Muscle of back (tissue), 11 donors: ENCODE results near the gene TPPP2. TPM values are rescaled to one million over a fixed set of nuclear protein-coding genes. Genes with fewer than 3 reads are reported as not detected.
"Not testable (repeated sequence)": the region's sequence is repeated elsewhere in the genome, so short reads cannot be mapped to it uniquely, and the experiment has no call there.

Experiments
- DNase-seq, 3 donors: peaks; one replicate each; pipeline versions ENCODE4 v3.0.0 to v3.0.0-alpha.2; 2013
- polyA plus RNA-seq, 10 donors: library from polyadenylated mRNA; unstranded; fragments of 120-200 nt; gene quantifications; one replicate each; pipeline ENCODE4 v1.2.1, GENCODE V29; 2013; ENCODE audit not compliant: insufficient read length in 10 of 10

The TPPP2 gene
- polyA plus RNA-seq, 10 donors, result 0.17 to 0.98 (median 0.58) TPM; not detected in 1

- DNase-seq, result no peak
Observed at GRCh38 chr14:21037156-21037555, 7.1 kb downstream of the TPPP2 start.

DNA sequence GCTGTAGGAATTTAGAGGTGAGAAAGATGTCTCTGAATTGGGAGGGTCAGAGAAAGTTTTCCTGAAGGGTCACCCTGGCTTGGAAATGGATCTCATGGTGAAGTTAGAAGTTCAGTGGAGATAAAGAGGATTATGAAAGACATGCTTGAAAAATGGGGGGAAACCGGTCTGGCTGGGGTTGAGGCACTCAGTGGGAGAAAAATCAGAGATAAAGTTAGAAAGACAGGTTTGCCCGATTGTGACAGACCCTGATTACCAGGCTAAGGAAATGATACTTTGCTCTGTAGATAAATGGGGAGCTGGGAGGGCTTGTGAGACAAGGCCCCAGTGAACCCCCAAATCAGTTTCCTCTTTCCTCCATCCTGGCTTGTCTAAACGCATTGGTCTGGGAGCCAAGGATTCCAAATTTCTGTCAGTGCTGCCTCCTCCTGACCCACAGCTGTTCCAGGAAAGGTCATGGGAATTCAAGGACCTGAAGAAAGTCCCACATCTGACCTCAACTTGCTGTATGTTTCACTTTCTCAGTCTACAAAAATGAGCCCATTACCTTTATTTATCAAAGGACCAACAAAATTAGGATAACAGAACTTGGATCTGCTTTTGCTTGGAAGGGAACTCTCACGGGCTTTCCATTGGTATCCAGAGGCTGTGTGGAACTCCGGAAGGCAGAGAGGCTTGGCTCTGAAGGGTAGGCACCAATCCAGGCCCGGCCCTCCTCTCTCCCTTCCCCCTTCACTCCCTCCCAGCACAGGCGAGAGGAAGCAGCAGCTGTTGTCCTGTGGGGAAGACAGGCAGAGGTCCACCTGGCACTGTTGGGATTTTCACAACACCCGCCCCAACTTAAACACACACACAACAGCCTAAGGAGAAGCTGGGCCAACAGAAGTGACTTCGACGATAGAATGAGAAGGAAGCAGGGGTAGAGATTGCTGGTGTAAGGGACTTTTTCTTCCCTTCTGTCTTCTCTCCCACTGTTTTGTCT is 8.7 kb downstream of the TPPP2 start:
- DNase-seq, result peak; percentile 89 to 96 (median 92)

DNA sequence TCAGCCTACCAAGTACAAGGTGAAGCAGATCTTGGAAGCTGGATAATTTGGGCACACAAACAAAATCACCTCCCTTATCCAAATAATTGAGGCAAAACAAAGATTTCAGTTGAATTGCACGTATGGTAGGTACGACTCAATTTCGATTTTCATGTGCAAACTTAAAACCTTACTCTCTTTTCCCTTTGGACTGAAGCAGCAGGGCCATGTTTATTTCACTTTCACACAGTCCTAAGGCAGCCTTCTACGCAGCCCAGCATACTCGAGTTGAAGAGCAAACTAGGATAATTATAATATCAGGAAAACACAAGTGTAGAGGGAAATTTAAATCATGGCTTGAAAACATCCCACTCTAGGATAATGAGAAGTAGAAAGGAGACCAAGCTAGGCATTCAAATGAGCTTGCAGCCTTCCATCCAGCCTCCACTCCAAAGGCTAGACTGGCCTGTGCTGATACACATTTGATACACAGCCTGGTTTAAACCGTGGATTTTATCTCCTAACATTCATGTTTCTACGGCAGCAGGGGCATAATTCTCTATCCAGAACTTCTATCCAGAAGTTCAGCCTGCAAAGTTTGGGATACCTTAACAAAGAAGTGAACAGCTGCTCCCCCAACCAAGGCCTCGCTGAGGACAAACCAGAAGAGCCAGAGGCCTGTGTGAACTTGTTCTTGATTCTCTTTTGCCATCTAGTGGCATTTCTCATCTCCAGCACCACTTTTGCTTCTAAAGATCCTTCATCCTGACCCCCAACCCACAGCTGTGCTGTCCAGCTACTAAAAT is 9.8 kb downstream of the TPPP2 start:
- peak; percentile 74 to 90 (median 76) for DNase-seq

- no peak for DNase-seq
Observed at GRCh38 chr14:21040370-21040925, 10.4 kb downstream of the TPPP2 start.

DNA sequence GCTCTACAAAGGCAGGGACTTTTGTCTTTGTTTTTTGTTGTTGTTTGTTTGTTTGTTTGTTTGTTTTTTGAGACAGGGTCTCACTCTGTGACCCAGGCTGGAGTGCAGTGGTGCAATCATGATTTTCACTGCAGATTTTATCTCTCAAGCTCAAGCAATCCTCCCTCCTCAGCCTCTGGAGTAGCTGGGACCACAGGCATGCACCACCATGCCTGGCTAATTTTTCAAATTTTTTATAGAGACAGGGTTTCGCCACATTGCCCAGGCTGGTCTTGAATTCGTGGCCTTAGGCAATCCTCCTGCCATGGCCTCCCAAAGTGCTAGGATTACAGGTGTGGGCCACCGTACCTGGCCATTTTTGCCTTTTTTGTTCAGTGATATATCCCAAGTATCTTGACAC is 10.9 kb downstream of the TPPP2 start:
- DNase-seq, result not testable (repeated sequence)

DNA sequence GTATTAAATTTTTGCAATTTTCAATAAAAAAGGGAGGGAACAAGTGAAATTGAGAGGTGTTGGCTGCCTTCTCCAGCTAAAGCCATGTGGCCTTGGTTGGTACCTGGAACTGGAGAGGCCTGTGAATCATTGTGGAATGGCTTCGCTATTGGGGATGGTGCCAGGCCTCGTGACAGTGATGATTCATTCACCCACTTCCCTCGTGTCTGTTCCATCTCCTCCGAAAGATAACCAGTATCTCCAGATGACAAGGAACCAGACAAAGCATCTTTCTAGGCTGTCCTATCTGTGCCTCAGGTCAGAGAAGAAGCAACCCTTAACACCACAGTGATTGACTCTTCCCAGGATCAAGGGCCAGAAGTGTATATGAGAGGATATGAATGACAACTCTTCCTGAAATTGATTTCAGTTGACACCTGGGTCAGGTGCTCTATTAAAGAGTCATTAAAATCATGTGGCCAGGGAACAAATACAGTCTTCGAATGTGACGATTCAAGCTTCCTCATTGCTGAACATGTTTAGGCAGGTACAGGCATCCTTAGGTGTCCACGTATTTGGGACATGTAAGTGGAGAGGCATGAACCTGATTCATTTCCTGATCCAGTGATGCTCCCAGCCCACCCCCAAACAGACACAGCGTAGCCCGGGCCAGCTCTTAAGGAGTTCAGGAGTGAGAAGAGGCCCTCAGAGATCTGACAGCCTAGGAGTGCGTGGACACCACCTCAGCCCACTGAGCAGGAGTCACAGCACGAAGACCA is 11.8 kb downstream of the TPPP2 start, which contains the start of gene RNASE7:
RNASE7 (plus strand) TSS at position 687 of the 758 bp plus-strand sequence. CDS start 631 bp downstream, outside the sequence.
- DNase-seq, result no peak

GRCh38 chr14:21042918-21043317 is 12.9 kb downstream of the TPPP2 start:
- no peak for DNase-seq

- DNase-seq, result no peak
Observed at GRCh38 chr14:21043387-21043973, 13.5 kb downstream of the TPPP2 start.

DNA sequence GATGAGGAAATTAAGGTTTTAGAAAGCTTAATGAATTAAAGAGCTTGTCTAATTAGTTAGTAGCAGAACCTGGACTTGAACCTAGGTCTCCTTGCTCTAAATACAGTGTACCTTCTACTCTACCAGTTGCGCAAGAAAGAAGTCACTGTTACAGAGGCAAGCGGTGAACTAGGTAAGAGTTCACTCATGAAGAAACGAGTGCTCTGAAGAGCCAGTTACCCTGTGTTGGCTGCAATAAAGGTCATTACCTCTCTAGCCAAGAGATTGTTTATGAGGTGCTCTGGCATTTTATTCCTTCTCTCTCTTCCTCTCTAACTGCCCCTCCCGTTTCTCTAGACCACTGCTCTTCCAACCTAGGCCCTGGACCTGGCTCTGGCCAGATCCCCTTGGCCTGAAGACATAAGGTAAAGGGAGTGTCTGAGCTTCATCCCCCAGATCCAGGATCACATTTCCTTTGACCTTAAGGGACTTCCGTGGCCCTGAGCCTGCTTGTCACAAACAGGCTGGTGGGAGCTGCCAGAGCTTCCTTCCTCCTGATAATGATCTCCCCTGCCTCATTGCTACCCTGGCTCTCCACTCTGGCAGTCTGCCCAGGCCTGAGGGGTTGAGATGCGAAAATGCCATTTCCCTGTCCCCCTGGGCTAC is 14.1 kb downstream of the TPPP2 start:
- DNase-seq, result no peak

GRCh38 chr14:21047378-21047781 is 17.4 kb downstream of the TPPP2 start:
- DNase-seq, result no peak

GRCh38 chr14:21048638-21049037 is 18.6 kb downstream of the TPPP2 start:
- no peak for DNase-seq

DNA sequence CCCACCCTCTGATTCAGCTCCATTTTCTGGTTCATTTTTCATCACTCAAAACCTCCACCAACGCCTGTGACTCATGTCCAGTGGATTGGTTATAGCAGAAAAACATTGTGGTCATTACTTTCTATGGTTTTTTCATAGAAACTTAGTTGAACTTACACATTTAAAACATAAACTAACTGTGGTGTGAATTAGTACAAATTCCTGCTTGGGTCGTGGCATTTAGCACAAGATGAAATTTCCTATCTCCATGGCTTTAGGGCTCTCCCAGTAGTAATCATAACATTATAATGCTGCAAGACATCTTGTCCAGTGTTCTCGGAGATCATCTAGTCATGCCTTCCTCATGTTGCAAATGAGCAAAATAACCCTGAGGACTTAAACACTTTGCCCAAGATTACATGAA is 19.3 kb downstream of the TPPP2 start:
- DNase-seq, result no peak

GRCh38 chr14:21050597-21050996 is 20.6 kb downstream of the TPPP2 start:
- no peak for DNase-seq

DNA sequence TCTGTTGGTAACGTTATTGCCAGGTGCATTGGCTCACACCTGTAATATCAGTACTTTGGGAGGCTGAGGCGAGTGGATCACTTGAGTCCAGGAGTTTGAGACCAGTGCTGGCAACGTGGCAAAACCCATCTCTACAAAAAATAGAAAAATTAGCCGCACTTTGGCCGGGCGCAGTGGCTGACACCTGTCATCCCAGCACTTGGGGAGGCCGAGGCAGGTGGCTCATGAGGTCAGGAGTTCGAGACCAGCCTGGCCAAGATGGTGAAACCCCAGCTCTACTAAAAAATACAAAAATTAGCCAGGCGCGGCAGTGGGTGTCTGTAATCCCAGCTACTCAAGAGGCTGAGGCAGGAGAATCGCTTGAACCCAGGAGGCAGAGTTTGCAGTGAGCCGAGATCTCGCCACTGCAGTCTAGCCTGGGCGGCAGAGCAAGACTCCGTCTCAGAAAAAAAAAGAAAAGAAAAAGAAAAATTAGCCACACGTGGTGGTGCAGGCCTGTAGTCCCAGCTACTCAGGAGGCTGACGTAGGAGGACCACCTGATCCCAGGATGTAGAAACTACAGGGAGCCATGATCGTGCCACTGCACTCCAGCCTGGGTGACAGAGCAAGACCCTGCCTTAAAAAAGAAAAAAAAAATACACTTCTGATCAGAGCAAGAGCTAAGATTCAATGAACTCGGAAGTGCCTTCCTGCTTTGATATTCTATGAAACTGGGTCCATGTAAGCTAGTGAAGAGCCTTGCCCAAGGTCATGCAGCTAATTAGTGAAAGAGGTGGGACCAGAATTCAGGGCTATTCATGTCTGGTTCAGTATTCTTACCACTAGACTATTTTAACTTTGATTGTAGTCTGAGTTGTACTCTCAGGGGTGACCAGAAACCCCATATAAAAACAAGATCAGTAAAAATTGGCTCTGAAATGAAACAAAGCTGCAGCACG is 23.4 kb downstream of the TPPP2 start:
- no peak for DNase-seq

DNA sequence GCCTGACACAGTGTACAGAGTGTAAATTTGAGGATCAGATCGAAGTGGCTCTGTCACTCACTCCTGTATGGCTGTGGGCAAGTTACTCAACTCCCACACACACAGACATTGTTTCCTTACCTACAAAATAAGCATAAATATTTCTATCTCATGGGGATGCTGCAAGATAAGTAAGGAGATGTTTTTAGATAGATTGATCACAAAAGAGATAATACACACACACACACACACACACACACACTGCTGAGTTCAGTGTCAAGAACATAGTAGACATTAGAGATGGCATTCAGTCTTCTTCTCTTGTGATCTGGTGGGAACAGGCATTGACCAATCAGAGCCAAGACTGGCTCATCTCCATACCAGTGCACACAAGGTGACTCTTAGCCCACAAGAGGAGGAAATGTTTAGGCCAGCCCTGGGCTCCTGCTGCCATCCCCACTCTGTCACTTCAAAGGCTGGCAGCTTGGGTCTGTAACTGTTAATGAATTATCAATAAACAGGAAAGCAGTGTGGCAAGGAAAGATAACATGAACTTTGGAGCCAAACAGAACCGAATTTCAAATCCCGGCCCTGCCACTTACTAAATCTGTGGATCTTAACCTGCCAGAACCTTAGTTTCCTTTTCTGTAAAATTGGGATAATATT is 24.2 kb downstream of the TPPP2 start:
- DNase-seq, result no peak

DNA sequence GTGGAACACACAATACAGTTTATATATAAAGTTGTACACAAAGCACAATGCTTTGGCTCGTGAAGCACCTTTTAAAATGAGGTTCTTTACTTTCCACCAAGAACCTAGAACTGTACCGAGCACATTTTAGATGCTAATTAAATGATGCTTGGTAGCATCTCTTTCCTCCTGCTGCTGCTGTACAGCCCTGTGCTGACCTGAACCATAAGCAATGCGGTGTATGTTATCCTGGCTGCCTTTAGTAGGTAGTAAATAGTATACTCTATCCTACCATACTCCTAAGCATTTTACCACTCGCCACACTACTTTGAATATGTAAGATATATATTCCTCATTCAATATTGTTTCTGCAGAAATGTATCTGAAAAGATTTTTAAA is 24.7 kb downstream of the TPPP2 start:
- no peak for DNase-seq

GRCh38 chr14:21055432-21056117 is 25.6 kb downstream of the TPPP2 start:
- DNase-seq, result no peak

- no peak for DNase-seq
Observed at GRCh38 chr14:21056520-21057163, 26.6 kb downstream of the TPPP2 start.
